ENCODE measurements around the gene AWAT1.
"Not testable (repeated sequence)": the region's sequence is repeated elsewhere in the genome, so short reads cannot be mapped to it uniquely, and the experiment has no call there.

The AWAT1 gene

GRCh38 chrX:70234355-70234754 is at the start of gene AWAT1:
AWAT1 (plus strand) TSS chrX:70234655; CDS start chrX:70234696, 41 bp downstream.
- DNase-seq = no peak

- no peak for DNase-seq
Observed at GRCh38 chrX:70190225-70190624, 44.2 kb upstream of the AWAT1 start.

- peak; percentile 28 for DNase-seq
Observed at GRCh38 chrX:70196961-70197720, 37.3 kb upstream of the AWAT1 start.

GRCh38 chrX:70201732-70202131 is 32.7 kb upstream of the AWAT1 start:
- no peak for DNase-seq

GRCh38 chrX:70208479-70208878 is 26.0 kb upstream of the AWAT1 start:
- DNase-seq = no peak

GRCh38 chrX:70209570-70209969 is 24.9 kb upstream of the AWAT1 start:
- not testable (repeated sequence) for DNase-seq

- DNase-seq = no peak
Observed at GRCh38 chrX:70219938-70220764, 14.3 kb upstream of the AWAT1 start.

- no peak for DNase-seq
Observed at GRCh38 chrX:70226048-70226447, 8.4 kb upstream of the AWAT1 start.

- no peak for DNase-seq
Observed at GRCh38 chrX:70226687-70227086, 7.8 kb upstream of the AWAT1 start.

- DNase-seq = no peak
Observed at GRCh38 chrX:70231666-70232065, 2.8 kb upstream of the AWAT1 start.

GRCh38 chrX:70240751-70241150 is 6.3 kb downstream of the AWAT1 start:
- no peak for DNase-seq

- no peak for DNase-seq
Observed at GRCh38 chrX:70241501-70241900, 7.0 kb downstream of the AWAT1 start.

GRCh38 chrX:70243601-70244000 is 9.1 kb downstream of the AWAT1 start:
- not testable (repeated sequence) for DNase-seq

GRCh38 chrX:70244881-70245280 is 10.4 kb downstream of the AWAT1 start:
- DNase-seq = no peak

GRCh38 chrX:70247252-70247651 is 12.8 kb downstream of the AWAT1 start:
- no peak for DNase-seq

GRCh38 chrX:70252491-70252890 is 18.0 kb downstream of the AWAT1 start:
- DNase-seq = no peak

- no peak for DNase-seq
Observed at GRCh38 chrX:70253377-70254062, 19.1 kb downstream of the AWAT1 start.

GRCh38 chrX:70254063-70254400 is 19.6 kb downstream of the AWAT1 start:
- DNase-seq = no peak

- no peak for DNase-seq
Observed at GRCh38 chrX:70254909-70255308, 20.5 kb downstream of the AWAT1 start.

GRCh38 chrX:70255452-70255851 is 21.0 kb downstream of the AWAT1 start:
- DNase-seq = no peak

- DNase-seq = no peak
Observed at GRCh38 chrX:70257423-70258288, 23.2 kb downstream of the AWAT1 start.

GRCh38 chrX:70260104-70260503 is 25.6 kb downstream of the AWAT1 start, which contains the start of gene P2RY4:
P2RY4 (minus strand) TSS chrX:70260204; CDS start chrX:70259624, 580 bp downstream.
- no peak for DNase-seq

All from activated effector memory CD4-positive, alpha-beta T cell treated with Interleukin-2 at 50 U/mL for 16 hours (primary cell).